Urothelium cell line (cell line): Measurements from ENCODE around the gene AGPAT3.

ENCODE experiments used
- DNase-seq: peaks from one replicate; pipeline ENCODE4 v3.0.0; 2011; ENCODE audit warnings: low spot score, mixed read lengths
- FAIRE-seq: peaks from 2 replicates; lab custom pipeline; 2011; peaks lifted over from hg19 to GRCh38; lab: Jason Lieb, UNC

AGPAT3 gene

DNA sequence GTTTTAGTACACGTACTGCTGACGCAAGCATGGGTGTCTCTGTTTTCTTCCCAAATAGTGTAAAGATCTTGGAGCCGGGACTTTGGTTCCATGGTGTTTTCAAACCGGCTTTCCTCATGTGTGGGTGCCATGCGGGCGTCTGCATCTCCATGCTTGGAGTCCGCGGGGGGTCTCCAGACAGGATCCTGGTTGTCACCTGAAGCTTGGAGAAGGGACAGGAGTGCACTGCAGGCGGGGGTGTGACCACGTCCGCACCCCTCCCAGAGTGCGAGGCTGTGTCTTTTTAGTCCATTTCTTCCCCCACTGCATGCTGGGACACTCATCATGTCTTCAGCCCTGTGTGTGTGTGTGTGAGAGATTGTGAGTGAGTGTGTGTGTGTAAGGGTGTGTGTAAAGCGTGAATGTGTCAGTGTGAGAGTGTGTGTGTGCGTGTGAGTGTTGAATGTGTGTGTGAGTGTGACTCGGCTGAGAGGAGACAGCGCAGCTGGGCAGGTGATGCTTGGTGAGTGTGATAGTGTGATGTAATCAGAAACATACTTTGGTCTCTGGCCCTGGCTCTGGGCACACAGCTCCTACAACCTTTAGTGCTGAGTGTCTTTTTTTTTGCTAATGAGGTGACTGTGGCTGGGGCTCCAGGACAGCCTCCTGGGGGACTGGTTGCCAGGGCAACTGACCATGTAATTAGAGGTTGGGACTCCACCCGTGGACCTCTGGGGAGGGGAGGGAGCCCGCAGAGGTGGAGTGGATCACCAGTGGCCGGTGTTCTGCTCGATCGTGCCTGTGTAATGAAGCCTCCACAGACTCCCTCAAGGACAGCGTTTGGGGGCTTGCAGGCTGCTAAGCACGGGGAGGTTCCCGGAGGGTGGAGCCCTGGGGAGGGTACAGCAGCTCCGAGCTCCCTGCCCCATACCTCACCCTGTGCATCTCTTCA is 55.1 kb downstream of the AGPAT3 start:
- DNase-seq (no peak), FAIRE-seq (no peak)

DNA sequence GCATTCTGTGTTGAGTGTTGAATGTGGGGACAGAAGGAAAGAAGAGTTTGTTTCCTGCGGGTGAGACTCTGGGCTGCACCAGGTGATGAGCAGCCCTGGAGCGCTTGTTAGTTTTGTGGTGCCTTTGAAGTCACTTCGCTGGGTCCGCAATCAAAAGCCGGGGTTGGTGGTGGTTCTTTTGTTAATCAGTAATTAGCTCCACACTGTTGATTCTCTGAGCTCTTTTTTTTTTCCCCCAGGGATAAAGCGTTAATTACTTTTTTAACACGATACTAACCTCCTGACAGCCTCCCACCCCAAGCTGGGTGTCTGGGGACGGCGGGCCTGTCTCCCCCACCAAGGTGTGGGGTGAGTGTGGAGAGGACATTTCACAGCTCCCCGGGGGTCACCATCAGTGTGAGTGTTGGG is 56.6 kb downstream of the AGPAT3 start:
- no peak for FAIRE-seq

DNA sequence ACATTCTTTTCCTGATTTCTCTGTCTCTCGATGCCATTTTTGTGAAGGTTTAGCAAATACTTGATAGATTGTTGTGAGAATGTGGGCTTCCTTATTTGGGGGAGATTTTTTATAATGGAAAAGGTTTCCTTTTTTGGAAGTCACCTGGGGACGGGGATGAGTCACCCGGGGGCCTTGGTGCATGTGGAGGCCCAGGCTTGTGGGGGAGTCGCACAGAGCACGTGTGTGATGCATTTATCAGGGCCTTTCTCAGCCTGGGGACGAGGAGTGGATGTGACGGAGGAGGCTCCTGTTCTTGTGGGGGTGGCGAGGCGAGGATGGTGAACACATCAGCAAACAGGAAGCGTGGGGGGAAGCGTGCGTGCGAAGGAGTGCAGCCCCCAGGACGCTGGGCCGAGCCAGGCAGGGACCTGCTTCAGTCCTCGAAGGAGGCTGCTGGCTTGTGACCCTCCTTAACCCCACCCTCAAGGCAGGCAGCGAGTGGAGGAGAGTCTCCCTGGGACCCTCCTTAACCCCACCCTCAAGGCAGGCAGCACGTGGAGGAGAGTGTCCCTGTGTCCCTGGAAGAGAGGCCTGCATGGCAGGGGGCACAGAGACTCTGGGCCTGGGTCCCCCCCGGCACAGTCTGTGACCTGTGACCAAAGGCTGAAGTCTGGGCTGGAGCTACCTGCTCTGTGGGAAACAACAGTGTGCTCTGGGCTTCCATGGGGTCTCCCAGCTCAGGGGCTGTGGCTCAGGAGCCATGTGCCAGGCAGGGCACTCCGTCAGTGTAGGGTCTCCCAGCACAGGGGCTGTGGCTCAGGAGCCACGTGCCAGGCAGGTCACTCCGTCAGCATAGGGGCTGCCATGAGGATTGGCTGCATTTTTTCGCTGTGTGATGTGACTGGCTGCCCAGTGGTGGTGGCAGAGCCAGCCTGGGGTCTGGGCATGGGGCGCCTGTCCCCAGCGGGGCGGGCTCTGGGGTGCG is 57.2 kb downstream of the AGPAT3 start:
- no peak for DNase-seq

More for the DNA sequence above, 56.6 kb downstream of the AGPAT3 start:
- DNase-seq = no peak

DNA sequence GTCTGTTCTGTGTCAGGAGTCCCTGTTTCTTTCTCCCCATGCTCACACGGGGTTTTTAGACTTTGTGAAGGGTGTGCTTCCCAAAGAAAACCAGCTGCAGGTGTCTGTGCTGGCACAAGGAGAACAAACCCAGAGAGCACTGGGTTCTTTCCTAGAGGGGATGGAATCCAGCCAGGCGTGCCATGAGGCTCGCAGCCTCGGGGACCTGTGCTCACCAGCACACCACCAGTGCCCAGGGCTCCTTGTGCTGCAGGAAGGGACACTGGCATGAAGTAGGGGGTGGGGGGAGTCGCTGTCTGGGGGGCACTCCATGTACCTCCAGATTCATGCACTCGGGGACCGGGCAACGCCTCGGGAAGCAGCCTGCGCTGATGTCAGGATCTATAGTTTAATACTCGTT is 57.9 kb downstream of the AGPAT3 start:
- no peak for DNase-seq
- FAIRE-seq = no peak

More for the DNA sequence above, 57.2 kb downstream of the AGPAT3 start:
- FAIRE-seq = no peak

DNA sequence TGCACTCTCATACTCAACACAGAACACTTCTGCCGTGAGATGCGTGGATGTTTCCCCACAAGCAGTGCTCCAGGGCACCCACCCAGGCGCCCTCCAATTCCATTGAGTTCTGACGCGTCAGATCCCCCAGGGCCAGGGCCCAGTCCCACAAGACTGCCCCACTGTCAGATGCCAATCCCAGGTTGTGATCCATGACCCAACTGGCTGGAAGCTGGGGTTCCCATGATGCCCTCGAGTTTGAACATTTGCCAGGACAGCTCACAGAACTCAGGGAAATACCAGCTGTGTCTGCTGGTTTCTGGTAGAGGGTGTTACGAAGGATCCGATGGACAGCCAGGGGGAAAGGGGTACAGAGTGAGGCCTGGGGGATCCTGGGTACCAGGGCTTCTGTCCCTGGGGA is 58.4 kb downstream of the AGPAT3 start:
- FAIRE-seq (no peak), DNase-seq (no peak)

DNA sequence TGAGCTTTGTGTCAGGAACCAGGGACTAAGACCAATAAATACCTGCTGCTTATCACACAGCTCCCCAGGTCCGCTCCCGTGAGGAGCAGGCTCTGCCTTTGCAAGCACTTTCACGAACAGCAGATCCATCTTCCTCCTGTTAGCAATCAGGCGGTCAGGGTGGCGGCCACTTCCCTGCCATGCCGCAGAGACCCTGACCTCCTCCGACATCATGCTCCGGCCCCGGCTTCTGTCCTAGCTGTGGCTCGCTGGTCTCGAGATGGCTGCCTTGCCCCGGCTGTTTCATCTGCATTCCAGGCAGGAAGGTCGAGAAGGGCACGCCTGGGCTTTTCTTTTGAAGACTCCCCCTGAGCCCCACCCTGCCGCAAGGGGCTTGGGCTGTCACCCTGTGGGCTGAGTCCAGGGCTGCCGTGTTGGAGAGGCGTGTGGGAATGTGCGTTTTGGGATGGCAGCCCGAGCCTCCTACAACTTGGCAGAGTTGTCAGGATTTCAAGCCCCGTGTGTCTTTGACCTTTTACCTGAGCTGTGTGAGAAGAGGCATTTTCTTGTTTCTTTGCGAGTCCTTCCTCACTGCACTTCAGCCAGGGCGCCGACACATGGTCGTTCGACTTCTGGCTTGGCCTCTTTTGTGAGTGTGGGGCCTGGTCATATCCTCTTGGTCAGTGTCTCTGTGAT is 59.5 kb downstream of the AGPAT3 start:
- FAIRE-seq (no peak), DNase-seq (no peak)

DNA sequence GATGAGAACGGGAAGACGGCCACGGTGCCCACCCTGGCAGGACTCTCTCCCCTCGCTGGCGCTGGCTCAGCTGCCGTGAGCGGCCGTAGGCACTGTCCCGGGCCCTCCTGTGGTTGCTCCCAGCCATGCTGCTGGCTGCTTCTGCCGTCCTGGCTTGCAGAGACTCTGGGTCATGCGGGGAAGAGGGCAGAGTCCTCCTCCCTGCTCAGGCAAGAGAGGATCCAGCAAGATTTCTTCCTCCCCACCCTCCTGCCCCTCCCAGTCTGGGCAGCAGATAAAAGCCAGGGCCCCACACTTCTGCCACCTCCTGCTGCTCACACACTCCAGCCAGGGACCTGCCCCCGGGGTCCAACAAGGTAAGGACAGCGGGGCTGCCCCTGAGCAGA is 60.1 kb downstream of the AGPAT3 start:
- no peak for DNase-seq
- no peak for FAIRE-seq

DNA sequence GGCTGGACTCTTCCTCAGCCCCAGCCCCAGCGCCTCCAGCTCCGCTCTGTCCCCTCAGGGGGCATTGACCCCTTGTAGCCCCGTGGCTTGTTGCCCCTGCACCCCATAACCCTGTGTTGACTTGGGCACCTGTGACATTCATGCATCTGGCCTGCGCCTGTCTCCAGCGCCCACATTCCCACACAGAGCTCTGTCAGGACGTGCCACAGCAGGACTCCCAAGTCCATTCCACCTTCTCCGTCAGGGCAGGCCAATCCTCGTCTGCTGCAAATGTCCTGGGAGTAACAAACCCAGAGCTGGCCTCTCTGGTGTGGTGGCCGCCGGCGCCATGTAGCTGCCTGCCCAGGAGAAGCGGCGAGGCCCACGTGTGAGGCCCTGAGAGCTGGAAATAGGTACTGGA is 60.6 kb downstream of the AGPAT3 start:
- DNase-seq (no peak), FAIRE-seq (no peak)

DNA sequence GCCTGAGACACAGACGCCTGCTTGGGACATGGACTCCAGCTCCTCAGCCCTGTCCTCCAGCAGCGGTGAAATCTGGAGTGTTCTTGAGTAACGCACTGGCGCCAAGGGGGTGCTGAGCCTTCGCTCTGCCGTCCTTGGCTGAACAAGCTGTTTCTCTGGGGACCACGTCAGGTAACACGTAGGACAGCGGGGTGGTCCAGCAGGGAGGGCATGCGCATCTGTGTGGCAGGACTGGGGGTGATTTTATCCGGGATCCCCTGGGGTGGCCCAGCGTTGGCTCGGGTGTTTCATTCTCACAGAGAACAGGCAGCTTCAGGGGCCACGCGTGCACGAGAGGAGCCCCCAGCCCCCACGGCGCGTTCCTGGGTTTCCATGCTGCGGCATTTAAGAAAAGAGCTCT is 61.2 kb downstream of the AGPAT3 start:
- FAIRE-seq = no peak
- DNase-seq = no peak

DNA sequence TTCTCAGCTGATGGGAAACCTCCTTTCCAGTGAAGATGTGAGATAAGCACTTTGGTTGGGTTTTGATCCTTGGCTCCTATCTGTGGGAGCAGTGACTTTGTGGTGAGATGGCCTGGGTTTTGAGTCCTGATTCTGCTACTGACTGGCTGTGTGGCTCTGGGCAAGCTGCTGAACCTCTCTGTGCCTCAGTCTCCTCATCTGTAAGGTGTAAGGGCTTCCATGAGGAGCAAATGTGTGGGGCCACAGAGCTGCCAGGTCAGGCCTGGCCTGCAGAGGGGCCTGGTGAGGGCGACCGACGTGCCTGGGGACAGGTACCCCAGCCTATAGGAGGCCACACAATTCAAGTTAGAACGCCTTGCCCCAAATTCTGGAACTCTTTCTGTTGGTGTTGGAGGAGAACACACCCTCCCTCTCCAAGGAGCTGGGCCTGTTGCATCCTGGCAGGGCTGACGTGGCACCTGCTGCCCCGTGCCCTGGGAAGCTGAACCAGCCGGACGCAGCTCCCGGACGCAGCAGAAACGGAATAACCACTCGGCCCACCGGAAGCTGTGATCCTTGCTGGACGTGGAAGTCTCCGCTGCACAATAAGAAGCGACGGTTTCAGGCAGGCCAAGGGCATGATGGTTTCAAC is 62.7 kb downstream of the AGPAT3 start:
- DNase-seq = no peak
- no peak for FAIRE-seq

DNA sequence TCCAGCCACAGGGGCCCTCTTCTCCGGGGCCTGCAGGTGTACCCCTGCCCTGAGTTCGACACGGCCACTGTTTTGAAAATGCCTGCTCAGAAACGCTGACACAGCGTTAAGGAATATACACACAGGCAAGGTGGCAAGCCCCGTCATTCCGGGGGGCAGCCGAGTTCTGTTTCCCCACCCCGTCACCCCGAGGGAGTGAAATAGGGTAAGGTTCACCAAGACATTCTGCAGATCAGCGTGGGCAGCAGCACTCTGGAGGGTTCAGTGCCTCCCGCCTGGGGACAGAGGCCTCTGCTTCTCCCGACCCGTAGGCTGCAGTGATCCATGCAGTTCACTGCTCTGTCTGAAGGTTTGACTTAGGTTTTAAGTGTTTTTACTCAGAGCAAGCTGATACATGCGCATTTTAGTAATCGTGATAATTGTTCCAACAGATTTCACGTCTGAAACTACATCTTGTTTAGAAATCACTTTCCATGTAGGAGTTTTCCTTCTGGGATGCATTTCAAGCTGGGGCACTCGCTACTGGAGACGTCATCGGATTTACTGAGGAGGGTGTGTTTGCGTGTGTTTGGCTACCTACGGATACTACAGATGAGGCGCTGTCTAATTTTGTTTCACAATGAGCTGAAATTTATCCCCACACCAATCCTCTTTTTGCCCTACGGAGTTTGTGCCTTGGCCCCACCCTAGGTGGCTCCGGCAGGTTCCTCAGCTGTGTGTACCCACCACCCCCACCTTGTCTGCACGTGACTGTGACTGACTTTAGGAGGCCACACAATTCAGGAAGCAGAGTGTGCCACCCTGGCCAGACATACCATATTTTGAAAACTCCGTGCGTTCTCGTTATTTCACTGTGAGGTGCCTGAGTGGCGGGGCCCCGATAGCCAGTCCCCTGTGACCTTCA is 63.5 kb downstream of the AGPAT3 start:
- no peak for FAIRE-seq
- DNase-seq = no peak

DNA sequence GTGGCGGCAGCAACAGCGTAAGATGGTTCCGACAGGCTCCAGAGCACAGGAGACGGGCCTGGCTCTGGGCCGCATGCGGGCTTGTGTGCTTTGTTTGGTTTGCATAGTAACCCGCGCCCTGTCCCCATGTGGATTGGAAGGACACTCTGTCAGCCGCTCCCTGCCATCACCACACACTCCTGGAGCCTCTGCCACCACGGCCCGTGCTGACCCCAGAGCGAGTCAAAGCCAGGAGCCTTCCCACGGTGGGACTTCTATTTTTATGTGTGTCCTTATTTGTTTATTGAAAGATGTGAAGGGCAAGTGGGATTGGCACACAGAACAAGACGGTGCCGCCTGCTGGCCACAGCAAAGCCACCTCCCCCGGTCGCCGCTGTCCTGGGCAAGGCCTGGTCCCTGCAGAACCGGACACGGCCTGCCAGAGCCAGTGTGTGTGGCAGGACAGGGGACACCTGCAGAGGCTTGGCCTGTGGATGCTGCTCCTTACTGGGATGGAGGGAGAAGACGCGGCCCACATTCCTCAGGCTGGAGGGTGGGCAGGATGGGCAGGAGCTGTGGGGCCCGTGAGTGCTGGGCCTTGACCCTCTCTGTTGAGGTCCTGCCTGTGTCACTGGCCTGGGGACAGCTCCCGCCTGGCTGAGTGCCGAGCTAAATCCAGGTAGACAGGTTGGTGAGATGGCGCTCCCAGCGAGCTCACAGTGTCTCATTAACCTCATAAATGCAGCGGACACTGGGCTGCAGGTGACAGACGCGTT is 64.4 kb downstream of the AGPAT3 start:
- DNase-seq = no peak
- FAIRE-seq = no peak

DNA sequence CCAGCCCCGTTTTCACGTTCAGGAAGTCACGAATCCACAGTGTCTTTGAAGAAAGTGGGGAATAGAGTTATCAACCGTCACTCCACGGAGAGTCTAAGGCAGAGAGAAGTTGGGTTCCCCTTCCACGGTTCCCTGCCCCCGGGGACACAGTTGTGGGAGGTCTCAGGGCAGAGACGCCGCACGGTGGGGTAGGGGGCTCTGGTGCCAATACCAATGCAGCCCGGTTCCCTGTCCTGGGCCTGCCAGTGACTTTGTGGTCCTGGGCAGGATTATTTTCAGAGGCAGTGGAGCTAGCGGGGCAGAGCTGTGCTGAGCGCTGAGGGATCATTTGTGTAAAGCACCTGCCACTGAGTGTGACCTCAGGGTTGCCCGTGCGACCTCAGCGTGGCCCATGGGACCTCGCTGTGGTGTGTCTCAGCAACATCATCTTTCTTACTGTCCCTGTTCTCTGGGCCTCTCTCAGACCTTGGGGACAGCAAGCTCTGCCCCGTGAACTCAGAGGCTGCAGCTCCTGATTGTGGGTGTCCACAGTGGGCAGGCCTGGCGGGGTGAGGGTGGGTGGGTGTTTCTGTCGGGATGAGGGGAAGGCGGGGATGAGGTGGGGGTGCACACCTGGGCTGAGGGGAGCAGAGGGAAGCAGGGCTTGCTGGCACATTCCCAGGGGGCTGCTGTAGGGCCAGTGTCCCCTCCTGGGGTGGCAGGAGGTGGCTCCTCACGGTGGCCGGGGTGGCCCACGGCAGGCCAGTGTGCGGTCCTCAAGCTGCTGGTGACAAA is 65.2 kb downstream of the AGPAT3 start:
- no peak for DNase-seq
- no peak for FAIRE-seq

DNA sequence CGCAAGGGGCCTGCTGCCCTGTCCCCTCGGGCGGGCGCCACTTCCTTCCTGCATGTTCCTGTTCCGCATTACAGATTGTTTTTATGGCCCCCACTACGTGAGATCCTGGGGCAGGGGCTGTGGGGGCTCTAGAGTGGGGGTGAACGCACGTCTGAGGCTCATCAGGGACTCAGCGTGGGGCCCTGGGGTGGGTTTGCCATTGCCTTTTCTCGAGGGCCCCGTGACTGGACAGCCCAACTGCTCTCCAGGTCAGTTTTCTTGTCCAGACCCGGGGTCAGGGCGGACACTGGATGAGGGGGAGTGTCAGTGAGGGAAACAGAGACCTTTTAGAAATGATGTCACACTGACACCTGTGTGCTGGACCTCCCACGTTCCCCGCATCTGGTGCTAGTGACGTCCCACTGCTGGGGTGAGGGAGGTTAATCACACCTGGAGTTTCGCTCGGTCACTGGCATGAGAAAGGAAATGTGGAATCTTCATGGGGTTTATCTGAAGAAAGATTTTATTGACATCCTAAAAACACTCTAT is 65.9 kb downstream of the AGPAT3 start:
- FAIRE-seq (no peak), DNase-seq (no peak)

DNA sequence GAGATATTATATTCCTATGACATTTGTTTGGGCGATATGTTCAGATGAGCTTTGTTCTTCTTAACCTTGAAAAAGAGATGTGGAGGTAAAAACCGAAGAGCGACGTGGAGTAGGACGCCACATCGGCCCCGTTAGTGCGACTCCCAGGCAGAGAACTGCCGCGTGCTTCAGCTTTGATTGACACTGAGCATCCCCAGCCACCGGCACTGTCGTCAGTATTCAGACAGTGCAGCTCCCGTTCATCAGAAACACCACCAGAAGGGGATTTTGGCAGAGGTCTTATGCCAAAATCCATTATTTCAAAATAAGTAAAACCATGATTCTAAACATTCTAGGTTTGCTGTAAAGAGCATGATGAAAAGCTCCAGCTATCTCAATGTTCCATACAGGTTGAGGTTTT is 66.5 kb downstream of the AGPAT3 start:
- FAIRE-seq = no peak
- DNase-seq = no peak

DNA sequence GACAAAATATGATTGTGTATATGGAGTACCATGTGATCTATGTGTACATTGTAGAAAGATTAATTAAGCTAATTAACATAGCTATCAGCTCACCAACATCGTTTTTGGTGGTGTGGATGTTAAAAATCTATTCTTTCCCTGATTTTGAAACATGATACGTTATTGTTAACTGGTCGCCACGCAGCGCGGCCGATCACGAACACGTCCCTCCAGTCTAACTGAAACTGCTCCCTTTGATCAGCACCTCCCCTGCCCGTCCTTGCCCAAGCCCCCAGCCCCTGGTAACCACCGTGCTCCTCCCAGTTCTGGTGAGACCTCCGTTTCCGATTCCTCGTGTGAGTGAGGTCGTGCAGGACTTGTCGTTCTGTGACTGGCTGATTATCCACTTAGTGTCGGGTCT is 67.0 kb downstream of the AGPAT3 start:
- no peak for DNase-seq
- no peak for FAIRE-seq

DNA sequence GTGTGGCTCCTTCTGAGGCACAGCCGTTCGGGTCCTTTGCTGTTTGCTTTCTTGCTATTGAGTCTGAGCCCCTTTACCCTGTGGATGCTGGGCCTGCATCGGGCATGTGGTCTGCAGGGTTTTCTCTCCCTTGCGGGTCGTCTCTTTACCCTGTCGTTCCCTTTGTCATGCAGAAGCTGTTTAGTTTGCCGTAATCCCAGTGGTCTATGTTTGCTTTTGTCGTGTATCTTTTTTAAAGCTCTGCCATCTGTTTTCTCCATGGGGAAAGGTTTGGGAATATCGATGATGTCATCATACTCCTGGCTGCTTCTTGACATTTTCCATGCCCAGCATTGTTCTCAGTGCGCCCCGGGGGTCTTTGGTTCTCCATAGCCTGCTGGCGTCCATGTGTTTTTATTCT is 68.2 kb downstream of the AGPAT3 start:
- DNase-seq (no peak), FAIRE-seq (no peak)

DNA sequence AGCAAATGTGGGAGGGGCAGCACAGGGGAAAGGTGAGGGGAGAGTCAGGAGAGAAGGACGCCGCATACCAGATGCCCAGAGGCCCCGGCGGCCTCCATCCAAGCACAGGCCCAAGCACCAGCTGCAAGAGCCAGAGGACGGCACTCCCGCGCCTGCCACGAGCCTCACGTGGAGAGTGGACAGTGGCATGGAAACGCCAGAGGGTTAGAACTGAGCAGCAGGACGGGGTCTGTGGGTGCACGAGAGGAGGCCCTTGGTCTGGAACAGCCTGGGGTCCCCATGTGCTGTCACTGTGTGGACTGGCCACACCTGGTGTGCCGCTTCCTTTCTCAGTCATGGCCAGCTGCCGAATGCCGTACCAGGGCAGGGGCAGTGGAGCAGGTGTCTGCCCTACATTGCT is 68.7 kb downstream of the AGPAT3 start:
- FAIRE-seq (no peak), DNase-seq (no peak)
